H1 (cell line): Measurements from ENCODE around the gene TGFBI.

Experiments used
- CTBP2 ChIP-seq: IDR thresholded peaks from 2 replicates; pipeline ENCODE4 v1.7.0; 2011; ENCODE audit warnings: borderline replicate concordance, mild to moderate bottlenecking, moderate library complexity, mixed read lengths, low read length; ENCODE audit not compliant: insufficient read depth, insufficient read length
- EP300 ChIP-seq, 2 experiments: IDR thresholded peaks; 1 replicate in 1 of 2; 2 replicates in 1 of 2; pipeline ENCODE4 v1.6.1; 2011 to 2012; ENCODE audit warnings: low read depth in 2 of 2, low read length in 2 of 2, mild to moderate bottlenecking in 2 of 2, borderline replicate concordance in 1 of 2, inconsistent platforms in 1 of 2, moderate library complexity in 1 of 2
- NRF1 ChIP-seq: IDR thresholded peaks from 2 replicates; pipeline ENCODE4 v1.6.1; 2011; ENCODE audit warnings: mild to moderate bottlenecking, low read depth, low read length, improper control_type of control experiment
- POLR2A ChIP-seq, 2 experiments: IDR thresholded peaks; 1 replicate in 1 of 2; 2 replicates in 1 of 2; pipeline ENCODE4 v1.6.1; 2011; ENCODE audit warnings: low read depth in 2 of 2, low read length in 2 of 2, mild to moderate bottlenecking in 2 of 2; ENCODE audit errors: control extremely low read depth in 1 of 2
- POLR2AphosphoS5 ChIP-seq: IDR thresholded peaks from 2 replicates; pipeline ENCODE4 v1.6.1; 2011; ENCODE audit warnings: low read depth, low read length
- SIN3A ChIP-seq, 2 experiments: IDR thresholded peaks in 1 of 2; conservative IDR thresholded peaks in 1 of 2; 2 replicates each; pipeline ENCODE4 v1.6.1; 2011 to 2012; ENCODE audit warnings: low read length in 2 of 2, improper control_type of control experiment in 1 of 2, low read depth in 1 of 2, mild to moderate bottlenecking in 1 of 2
- SP1 ChIP-seq: IDR thresholded peaks from 2 replicates; pipeline ENCODE4 v1.6.1; 2011; ENCODE audit warnings: low read depth, low read length
- TAF7 ChIP-seq: optimal IDR thresholded peaks from 2 replicates; pipeline ENCODE3; 2011; ENCODE audit warnings: low read depth, mild to moderate bottlenecking, inconsistent platforms, low read length, moderate library complexity, borderline replicate concordance
- ZNF274 ChIP-seq: IDR thresholded peaks from 2 replicates; pipeline ENCODE4 v1.7.0; 2012; ENCODE audit warnings: low read length, borderline replicate concordance; ENCODE audit errors: extremely low read depth
- TF ChIP-seq, protein P1 (sequence below), 3 experiments: IDR thresholded peaks; 1 replicate in 2 of 3; 2 replicates in 1 of 3; pipeline versions ENCODE4 v1.5.1 to v1.6.1; 2011; ENCODE audit warnings: low read length in 3 of 3, mild to moderate bottlenecking in 3 of 3, inconsistent platforms in 2 of 3, low read depth in 1 of 3, moderate library complexity in 1 of 3; ENCODE audit not compliant: insufficient read depth in 1 of 3; ENCODE audit errors: control extremely low read depth in 1 of 3
- TF ChIP-seq, protein P2 (sequence below): IDR thresholded peaks from 2 replicates; pipeline ENCODE4 v1.6.1; 2011; ENCODE audit warnings: low read length, improper control_type of control experiment
- TF ChIP-seq, protein P3 (sequence below): IDR thresholded peaks from 2 replicates; pipeline ENCODE4 v1.6.1; 2011; ENCODE audit warnings: low read depth, mild to moderate bottlenecking, low read length; ENCODE audit not compliant: insufficient read depth
- TF ChIP-seq, protein P4 (sequence below): IDR thresholded peaks from 2 replicates; pipeline ENCODE4 v1.6.1; 2012; ENCODE audit warnings: low read length, inconsistent platforms
- TF ChIP-seq, protein P5 (sequence below): IDR thresholded peaks from 2 replicates; pipeline ENCODE4 v1.6.1; 2012; ENCODE audit warnings: inconsistent platforms

DNA sequence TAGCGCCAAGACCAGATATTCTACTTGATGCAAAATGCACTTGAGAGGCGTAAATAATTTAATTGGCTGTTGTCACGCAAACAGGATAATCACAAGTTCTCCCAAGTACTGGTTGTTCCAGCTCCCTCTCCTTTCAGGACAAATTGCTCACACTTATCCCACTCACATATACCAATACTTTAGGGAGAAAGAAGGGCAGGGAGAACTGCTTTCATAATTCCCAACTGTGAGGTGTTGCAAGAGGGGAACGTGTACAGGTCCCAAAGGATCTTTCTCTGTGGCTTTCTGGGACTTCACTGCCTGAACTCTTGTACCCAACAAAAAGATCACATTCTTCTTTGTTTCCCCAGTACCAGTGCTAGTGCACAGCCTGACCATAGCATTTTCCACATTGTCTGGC, 21.5 kb upstream of the TGFBI start:
- no peak for TF ChIP-seq TAF7
- TF ChIP-seq POLR2AphosphoS5 = no peak
- TF ChIP-seq, protein P1, sequence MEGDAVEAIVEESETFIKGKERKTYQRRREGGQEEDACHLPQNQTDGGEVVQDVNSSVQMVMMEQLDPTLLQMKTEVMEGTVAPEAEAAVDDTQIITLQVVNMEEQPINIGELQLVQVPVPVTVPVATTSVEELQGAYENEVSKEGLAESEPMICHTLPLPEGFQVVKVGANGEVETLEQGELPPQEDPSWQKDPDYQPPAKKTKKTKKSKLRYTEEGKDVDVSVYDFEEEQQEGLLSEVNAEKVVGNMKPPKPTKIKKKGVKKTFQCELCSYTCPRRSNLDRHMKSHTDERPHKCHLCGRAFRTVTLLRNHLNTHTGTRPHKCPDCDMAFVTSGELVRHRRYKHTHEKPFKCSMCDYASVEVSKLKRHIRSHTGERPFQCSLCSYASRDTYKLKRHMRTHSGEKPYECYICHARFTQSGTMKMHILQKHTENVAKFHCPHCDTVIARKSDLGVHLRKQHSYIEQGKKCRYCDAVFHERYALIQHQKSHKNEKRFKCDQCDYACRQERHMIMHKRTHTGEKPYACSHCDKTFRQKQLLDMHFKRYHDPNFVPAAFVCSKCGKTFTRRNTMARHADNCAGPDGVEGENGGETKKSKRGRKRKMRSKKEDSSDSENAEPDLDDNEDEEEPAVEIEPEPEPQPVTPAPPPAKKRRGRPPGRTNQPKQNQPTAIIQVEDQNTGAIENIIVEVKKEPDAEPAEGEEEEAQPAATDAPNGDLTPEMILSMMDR (IDR thresholded peaks at IDR 0.05; ENCODE audit: control extremely low read depth in 1 of 3, insufficient read depth in 1 of 3, low read depth in 1 of 3, low read length in 3 of 3) = no peak
- TF ChIP-seq, protein P2, sequence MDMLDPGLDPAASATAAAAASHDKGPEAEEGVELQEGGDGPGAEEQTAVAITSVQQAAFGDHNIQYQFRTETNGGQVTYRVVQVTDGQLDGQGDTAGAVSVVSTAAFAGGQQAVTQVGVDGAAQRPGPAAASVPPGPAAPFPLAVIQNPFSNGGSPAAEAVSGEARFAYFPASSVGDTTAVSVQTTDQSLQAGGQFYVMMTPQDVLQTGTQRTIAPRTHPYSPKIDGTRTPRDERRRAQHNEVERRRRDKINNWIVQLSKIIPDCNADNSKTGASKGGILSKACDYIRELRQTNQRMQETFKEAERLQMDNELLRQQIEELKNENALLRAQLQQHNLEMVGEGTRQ = no peak
- no peak for TF ChIP-seq SIN3A (conservative IDR thresholded peaks at IDR 0.05 in 1 of 2, IDR thresholded peaks at IDR 0.05 in 1 of 2; ENCODE audit: low read depth in 1 of 2, low read length in 2 of 2)
- TF ChIP-seq EP300 (IDR thresholded peaks at IDR 0.05; ENCODE audit: borderline replicate concordance in 1 of 2, low read depth in 2 of 2, low read length in 2 of 2) = no peak
- no peak for TF ChIP-seq ZNF274
- TF ChIP-seq, protein P3, sequence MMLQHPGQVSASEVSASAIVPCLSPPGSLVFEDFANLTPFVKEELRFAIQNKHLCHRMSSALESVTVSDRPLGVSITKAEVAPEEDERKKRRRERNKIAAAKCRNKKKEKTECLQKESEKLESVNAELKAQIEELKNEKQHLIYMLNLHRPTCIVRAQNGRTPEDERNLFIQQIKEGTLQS = no peak
- TF ChIP-seq CTBP2 = no peak
- TF ChIP-seq, protein P4, sequence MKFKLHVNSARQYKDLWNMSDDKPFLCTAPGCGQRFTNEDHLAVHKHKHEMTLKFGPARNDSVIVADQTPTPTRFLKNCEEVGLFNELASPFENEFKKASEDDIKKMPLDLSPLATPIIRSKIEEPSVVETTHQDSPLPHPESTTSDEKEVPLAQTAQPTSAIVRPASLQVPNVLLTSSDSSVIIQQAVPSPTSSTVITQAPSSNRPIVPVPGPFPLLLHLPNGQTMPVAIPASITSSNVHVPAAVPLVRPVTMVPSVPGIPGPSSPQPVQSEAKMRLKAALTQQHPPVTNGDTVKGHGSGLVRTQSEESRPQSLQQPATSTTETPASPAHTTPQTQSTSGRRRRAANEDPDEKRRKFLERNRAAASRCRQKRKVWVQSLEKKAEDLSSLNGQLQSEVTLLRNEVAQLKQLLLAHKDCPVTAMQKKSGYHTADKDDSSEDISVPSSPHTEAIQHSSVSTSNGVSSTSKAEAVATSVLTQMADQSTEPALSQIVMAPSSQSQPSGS = no peak
- TF ChIP-seq POLR2A (IDR thresholded peaks at IDR 0.05; ENCODE audit: control extremely low read depth in 1 of 2, low read depth in 2 of 2, low read length in 2 of 2) = no peak
- TF ChIP-seq, protein P5, sequence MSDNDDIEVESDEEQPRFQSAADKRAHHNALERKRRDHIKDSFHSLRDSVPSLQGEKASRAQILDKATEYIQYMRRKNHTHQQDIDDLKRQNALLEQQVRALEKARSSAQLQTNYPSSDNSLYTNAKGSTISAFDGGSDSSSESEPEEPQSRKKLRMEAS = no peak
- TF ChIP-seq NRF1 = no peak
- no peak for TF ChIP-seq SP1
